Stimulated activated CD8-positive, alpha-beta memory T cell treated with anti-CD3 and anti-CD28 coated beads, Interleukin-7, amount 100 ng/mL, for 24 hours (primary cell): ENCODE data around the gene DIPK1B.

Experiments
- DNase-seq: peaks from one replicate; pipeline ENCODE4 v3.0.0-alpha.2; 2020; ENCODE audit warnings: low read depth

The DIPK1B gene

GRCh38 chr9:136739509-136739908 lies 27.1 kb downstream of the DIPK1B start:
- DNase-seq = no peak

GRCh38 chr9:136740069-136740468 lies 27.7 kb downstream of the DIPK1B start:
- DNase-seq = no peak

GRCh38 chr9:136740491-136740890 lies 28.1 kb downstream of the DIPK1B start:
- no peak for DNase-seq

GRCh38 chr9:136740971-136741882 lies 28.9 kb downstream of the DIPK1B start:
- no peak for DNase-seq

- no peak for DNase-seq
Measured at GRCh38 chr9:136741883-136742571, 29.7 kb downstream of the DIPK1B start.

- DNase-seq = no peak
Measured at GRCh38 chr9:136742591-136743391, 30.4 kb downstream of the DIPK1B start, which contains the start of gene LCN10. TSS of gene LCN10 (minus strand) at chr9:136742940. CDS start at chr9:136742903, 37 bp downstream.

GRCh38 chr9:136743639-136744211 lies 31.4 kb downstream of the DIPK1B start:
- DNase-seq = no peak

- no peak for DNase-seq
Measured at GRCh38 chr9:136744773-136745172, 32.4 kb downstream of the DIPK1B start.

- no peak for DNase-seq
Measured at GRCh38 chr9:136745389-136746154, 33.2 kb downstream of the DIPK1B start.

- no peak for DNase-seq
Measured at GRCh38 chr9:136746155-136746490, 33.8 kb downstream of the DIPK1B start.

- no peak for DNase-seq
Measured at GRCh38 chr9:136746621-136747020, 34.2 kb downstream of the DIPK1B start.

- DNase-seq = no peak
Measured at GRCh38 chr9:136747161-136748060, 35.0 kb downstream of the DIPK1B start.

- DNase-seq = no peak
Measured at GRCh38 chr9:136748201-136748600, 35.8 kb downstream of the DIPK1B start, which contains the start of gene LCN6. TSS of gene LCN6 (minus strand) at chr9:136748525. CDS start at chr9:136748483, 42 bp downstream.

GRCh38 chr9:136748666-136749611 lies 36.6 kb downstream of the DIPK1B start:
- no peak for DNase-seq

GRCh38 chr9:136750526-136750925 lies 38.2 kb downstream of the DIPK1B start:
- DNase-seq = no peak

- no peak for DNase-seq
Measured at GRCh38 chr9:136751244-136751643, 38.9 kb downstream of the DIPK1B start.

GRCh38 chr9:136751814-136752213 lies 39.4 kb downstream of the DIPK1B start:
- no peak for DNase-seq

- no peak for DNase-seq
Measured at GRCh38 chr9:136753371-136754058, 41.1 kb downstream of the DIPK1B start.
